Gastroesophageal sphincter (tissue), 3 donors: ENCODE data around the gene KPNA4.

ENCODE experiments used
- CTCF ChIP-seq, 4 experiments: fragments of 200-600 bp in 2 of 4; fragments of 450-650 bp in 2 of 4; sonication (generic) in 1 of 4; IDR thresholded peaks; one replicate each; pipeline ENCODE4 v1.5.1; 2017 to 2019; ENCODE audit warnings: antibody characterized with exemption in 4 of 4, mild to moderate bottlenecking in 2 of 4, moderate library complexity in 2 of 4
- EP300 ChIP-seq: sonication (generic); formaldehyde crosslinking; IDR thresholded peaks from one replicate; pipeline ENCODE4 v1.6.1; 2017; ENCODE audit warnings: antibody characterized with exemption, mild to moderate bottlenecking
- POLR2A ChIP-seq, 2 donors: fragments of 450-650 bp; IDR thresholded peaks; one replicate each; pipeline ENCODE4 v1.6.1; 2017; ENCODE audit warnings: antibody characterized with exemption in 2 of 2, mild to moderate bottlenecking in 2 of 2, moderate library complexity in 1 of 2
- POLR2AphosphoS5 ChIP-seq: sonication (generic); formaldehyde crosslinking; IDR thresholded peaks from one replicate; pipeline ENCODE4 v1.6.1; 2017; ENCODE audit warnings: antibody characterized with exemption

GRCh38 chr3:160474416-160474838, 90.9 kb downstream of the KPNA4 start:
- no peak for TF ChIP-seq POLR2AphosphoS5
- TF ChIP-seq EP300: no peak
- TF ChIP-seq CTCF (IDR thresholded peaks at IDR 0.05): no peak
- no peak for TF ChIP-seq POLR2A (IDR thresholded peaks at IDR 0.05)
